ENCODE data around the gene PHF21B.

GRCh38 chr22:45045208-45045607 is 35.4 kb upstream of the PHF21B start:
- TF ChIP-seq CTCF (IDR thresholded peaks at IDR 0.05) = no peak
- TF ChIP-seq POLR2A (IDR thresholded peaks at IDR 0.05) = no peak

Data from suprapubic skin (tissue), 3 donors.